NCI-H774 (cell line): ENCODE measurements around the gene NLGN1.
A peak's percentile ranks its signal among the peaks of the same experiment; 100 is the strongest.
"Not testable (repeated sequence)": the region's sequence is repeated elsewhere in the genome, so short reads cannot be mapped to it uniquely, and the experiment has no call there.

Experiments used
- DNase-seq: peaks from one replicate; lab custom pipeline; 2025; lab: John Stamatoyannopoulos, UW

NLGN1 gene

GRCh38 chr3:173397161-173398110 lies at the start of gene NLGN1:
Gene NLGN1 (plus strand): TSS chr3:173397744.
- DNase-seq, result peak; percentile 85

DNA sequence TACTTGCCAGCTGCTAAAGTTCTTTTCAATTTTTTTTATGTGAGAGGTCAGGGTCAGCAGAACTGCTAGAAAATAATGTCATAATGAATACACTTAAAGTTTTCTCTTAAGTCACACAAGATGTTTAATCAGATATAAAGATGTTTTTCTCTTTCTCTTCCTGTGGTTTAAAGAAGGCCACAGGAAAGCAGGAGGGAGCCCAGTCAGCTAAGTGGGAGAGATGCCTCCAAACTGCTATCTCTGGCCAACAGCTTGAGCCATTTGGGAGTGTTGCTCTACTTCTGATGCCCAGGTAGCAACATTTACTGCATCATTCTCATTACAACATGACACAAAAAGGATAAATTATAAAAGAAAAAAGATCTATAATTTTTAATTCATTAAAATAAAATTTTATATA lies 45.7 kb upstream of the NLGN1 start:
- no peak for DNase-seq

GRCh38 chr3:173353137-173353536 lies 44.4 kb upstream of the NLGN1 start:
- not testable (repeated sequence) for DNase-seq

- DNase-seq, result no peak
These were observed 43.4 kb upstream of the NLGN1 start for GRCh38 chr3:173354124-173354523.

DNA sequence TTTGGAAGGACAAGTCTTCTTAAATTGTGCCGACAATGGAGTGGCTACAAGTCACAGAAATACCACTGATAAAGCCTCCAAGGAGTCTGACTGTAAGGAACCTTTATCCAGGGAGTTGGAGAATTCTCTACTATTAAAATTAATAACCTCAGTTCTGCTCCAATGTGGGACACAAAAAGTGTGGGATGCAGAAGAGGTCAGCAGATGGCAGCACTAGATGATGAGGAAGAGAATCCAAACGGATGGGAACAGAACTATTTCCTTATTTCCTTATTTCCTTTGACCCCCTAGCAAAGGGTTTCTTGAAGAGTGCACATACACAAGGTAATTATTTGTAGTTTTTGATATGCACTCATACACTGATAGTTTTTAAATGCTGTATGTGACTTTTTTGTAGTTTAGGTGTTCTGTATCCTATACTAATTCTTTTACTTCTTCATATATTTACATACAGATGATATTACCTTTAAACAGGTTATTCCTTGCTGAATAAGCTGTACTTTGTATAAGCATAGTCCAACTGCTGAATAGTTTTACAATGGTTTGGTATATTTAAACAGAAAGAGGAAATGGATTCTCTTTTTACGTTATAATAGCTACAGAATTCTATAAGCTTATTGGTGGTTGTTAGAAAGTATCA lies 25.6 kb upstream of the NLGN1 start:
- DNase-seq, result peak; percentile 33

DNA sequence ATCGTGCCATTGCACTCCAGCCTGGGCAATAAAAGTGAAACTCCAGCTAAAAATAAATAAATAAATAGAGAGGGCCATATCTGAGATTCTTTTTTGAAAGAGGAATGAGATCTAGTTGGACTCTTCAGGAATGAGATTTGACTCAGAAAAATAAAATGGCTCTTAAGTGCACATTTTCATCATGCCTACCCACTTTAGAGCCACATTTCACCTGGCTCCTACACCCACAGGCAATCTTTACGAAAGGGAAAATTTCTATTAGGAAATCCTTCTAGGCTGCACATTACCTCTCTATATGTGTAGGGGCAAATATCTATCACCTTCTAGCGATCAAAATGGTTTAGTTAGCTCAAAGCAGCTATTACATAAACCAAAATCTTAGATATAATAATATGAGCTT lies 16.9 kb upstream of the NLGN1 start:
- no peak for DNase-seq

DNA sequence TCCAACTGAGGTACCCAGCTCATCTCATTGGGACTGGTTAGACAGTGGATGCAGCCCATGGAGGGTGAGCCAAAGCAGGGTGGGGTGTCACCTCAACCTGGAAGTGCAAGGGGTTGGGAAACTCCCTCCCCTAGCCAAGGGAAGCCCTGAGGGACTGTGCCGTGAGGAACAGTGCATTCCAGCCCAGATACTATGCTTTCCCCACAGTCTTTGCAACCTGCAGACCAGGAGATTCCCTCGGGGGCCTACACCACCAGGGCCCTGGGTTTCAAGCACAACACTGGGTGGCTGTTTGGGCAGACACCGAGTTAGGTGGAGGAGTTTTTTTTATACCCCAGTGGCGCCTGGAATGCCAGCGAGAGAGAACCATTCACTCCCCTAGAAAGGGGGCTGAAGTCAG lies 15.6 kb upstream of the NLGN1 start:
- not testable (repeated sequence) for DNase-seq

GRCh38 chr3:173395073-173395411 lies 2.5 kb upstream of the NLGN1 start:
- peak; percentile 92 for DNase-seq

GRCh38 chr3:173395412-173396181 lies 1.9 kb upstream of the NLGN1 start:
- peak; percentile 99 for DNase-seq

DNA sequence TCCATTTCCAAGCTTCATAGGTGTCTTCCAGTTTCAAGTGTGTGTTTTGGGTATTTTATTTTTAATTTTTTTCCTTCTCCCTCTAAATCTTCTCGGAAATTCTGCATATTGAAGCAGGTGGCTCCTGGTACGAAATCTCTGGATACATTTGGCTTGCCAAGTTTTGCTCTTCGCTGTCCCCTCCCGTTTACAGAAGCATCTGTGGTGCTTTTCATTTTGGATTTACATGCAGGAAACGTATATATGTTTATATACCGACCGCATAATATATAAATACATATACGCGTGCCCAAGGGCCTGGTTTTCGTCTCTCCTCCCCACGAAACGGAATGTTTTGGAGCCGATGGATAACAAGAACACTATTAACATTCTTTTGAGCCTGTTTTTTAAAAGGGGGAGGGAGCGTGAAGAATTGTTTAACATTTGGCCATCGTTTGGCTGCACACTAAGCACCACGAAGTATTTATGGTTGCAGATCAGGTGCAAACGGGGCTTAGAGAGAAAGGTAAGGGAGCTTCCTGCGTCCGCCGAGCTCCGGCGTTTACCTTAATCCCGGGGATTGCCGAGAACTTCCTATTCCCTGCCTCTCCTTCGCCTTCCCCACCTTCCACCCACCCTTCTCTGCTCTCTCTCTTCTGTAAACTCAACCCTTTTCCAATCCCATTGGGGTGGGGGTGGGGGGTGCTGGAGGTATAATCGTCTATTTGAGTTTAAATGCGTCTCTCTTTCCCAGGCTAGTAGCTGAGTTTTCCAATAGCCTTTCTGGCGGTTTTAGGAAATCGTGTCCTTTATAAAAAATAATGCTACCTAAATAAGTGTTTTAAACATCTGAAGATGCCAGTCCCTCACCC lies 1.1 kb upstream of the NLGN1 start:
- peak; percentile 71 for DNase-seq

GRCh38 chr3:173398111-173398479 lies 551 bp downstream of the NLGN1 start:
- DNase-seq, result peak; percentile 75

- DNase-seq, result no peak
These were observed 1.5 kb downstream of the NLGN1 start for GRCh38 chr3:173399044-173399443.

GRCh38 chr3:173401369-173401768 lies 3.8 kb downstream of the NLGN1 start:
- DNase-seq, result no peak

- no peak for DNase-seq
These were observed 5.1 kb downstream of the NLGN1 start for GRCh38 chr3:173402656-173403055.

DNA sequence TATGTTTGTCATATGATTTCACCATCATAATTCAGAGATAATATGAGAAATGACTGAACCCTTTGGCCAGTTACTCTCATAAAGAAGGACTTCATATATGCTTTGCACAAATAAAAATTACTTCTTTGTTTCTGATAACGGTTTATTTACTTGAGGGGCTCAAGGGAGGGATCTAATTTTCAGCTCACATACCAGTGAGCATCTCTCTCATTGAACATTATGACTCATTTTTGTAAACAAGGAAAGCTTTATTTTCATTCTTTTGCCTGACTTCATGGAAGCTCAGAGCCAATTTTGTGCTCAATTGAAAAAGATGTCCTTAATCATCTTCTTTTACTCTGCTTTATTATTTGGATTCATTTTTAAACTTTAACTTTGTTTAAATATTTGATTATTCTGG lies 5.8 kb downstream of the NLGN1 start:
- no peak for DNase-seq

DNA sequence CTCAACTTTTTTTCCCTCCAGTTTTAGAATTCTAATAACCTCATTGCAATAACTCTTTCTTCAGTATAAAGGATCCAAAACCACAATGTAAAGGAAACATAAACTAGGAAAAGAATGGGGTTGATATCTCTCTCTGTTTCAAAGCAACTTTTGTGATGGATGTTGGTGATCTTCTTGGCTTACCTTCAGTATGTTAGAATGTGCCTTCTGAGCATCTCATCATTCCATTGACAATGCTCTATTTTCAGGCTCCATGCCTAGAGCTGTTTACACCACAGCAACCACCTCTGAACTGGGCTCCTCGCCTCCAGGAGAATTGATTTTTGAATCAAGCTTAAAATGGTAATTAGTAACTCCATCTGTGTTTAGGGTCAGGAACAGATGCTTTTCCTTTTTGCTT lies 6.6 kb downstream of the NLGN1 start:
- DNase-seq, result no peak

GRCh38 chr3:173410436-173410835 lies 12.9 kb downstream of the NLGN1 start:
- DNase-seq, result no peak

- peak; percentile 65 for DNase-seq
These were observed 13.3 kb downstream of the NLGN1 start for GRCh38 chr3:173410849-173411248.

GRCh38 chr3:173411375-173411973 lies 13.9 kb downstream of the NLGN1 start:
- DNase-seq, result peak; percentile 43

GRCh38 chr3:173416070-173416469 lies 18.5 kb downstream of the NLGN1 start:
- no peak for DNase-seq

DNA sequence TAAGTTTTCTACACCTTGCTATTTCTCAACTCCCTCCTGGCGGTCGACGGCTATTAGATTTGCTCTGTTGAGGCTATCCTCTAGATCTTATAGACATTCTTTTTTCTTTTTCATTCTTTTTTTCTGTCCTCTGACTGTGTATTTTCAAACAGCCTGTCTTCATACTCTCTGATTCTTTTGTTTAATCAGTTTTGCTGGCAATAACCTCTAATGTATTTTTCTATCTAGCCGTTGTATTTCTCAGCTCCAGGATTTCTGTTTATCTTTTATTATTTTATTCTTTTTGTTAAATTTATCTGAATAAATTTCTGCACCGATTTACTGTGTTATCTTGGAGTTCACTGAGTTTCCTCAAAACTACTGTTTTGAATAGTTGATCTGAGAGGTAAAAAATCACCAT lies 31.5 kb downstream of the NLGN1 start:
- DNase-seq, result no peak
